H1 (cell line): ENCODE results near the gene CCDC78. TPM values are rescaled to one million over a fixed set of nuclear protein-coding genes. Genes with fewer than 3 reads are reported as not detected.

Experiments used
- CTCF ChIP-seq, 3 experiments: IDR thresholded peaks; 1 replicate in 2 of 3; 2 replicates in 1 of 3; pipeline versions ENCODE4 v1.5.1 to v1.6.1; 2011; ENCODE audit warnings: low read length in 3 of 3, mild to moderate bottlenecking in 3 of 3, inconsistent platforms in 2 of 3, low read depth in 1 of 3, moderate library complexity in 1 of 3; ENCODE audit not compliant: insufficient read depth in 1 of 3; ENCODE audit errors: control extremely low read depth in 1 of 3
- SP2 ChIP-seq: IDR thresholded peaks from 2 replicates; pipeline ENCODE4 v1.6.1; 2012; ENCODE audit warnings: mild to moderate bottlenecking, low read length, inconsistent platforms
- TEAD4 ChIP-seq: IDR thresholded peaks from 2 replicates; pipeline ENCODE4 v1.6.1; 2012; ENCODE audit warnings: low read depth, low read length, inconsistent platforms, mixed read lengths
- polyA plus RNA-seq, 7 experiments: library from polyadenylated mRNA; depleted of rRNA in 3 of 7; stranded (reverse) in 5 of 7; unstranded in 2 of 7; fragments of >200 nt in 5 of 7; fragments of 200-250 nt in 2 of 7; gene quantifications; 1 replicate in 5 of 7; 2 replicates in 1 of 7; 4 replicates in 1 of 7; pipeline versions ENCODE4 v1.2.1 to v1.2.3, GENCODE V29; 2011 to 2013; ENCODE audit warnings: missing spikeins in 2 of 7, mixed read lengths in 2 of 7
- total RNA-seq: library from RNA; stranded (reverse); fragmentation: NEBNext Ultra II Directional; extraction: Animal tissue kit (Norgen Biotek cat#: 25700); gene quantifications from 2 replicates; pipeline ENCODE4 v1.2.1, GENCODE V29; 2021

CCDC78 gene
- total and polyA plus RNA-seq, 2 of the 8 experiments (the other 6 are each of a cell fraction or from before 2014, with no cell fraction given), result 7.1 to 8.5 TPM

GRCh38 chr16:676565-676902 lies 49.7 kb downstream of the CCDC78 start (continued):
- TF ChIP-seq CTCF (IDR thresholded peaks at IDR 0.05; ENCODE audit: control extremely low read depth in 1 of 3, insufficient read depth in 1 of 3, low read depth in 1 of 3, low read length in 3 of 3), result no peak
- no peak for TF ChIP-seq TEAD4
- no peak for TF ChIP-seq SP2
